IPS DF 19.7 (cell line): ENCODE measurements around the gene ADAM22.
A peak's percentile ranks its signal among the peaks of the same experiment; 100 is the strongest.

Source experiments
- DNase-seq: peaks from one replicate; pipeline ENCODE4 v3.0.0-alpha.2; 2013; ENCODE audit warnings: low read depth, low spot score

ADAM22 gene

GRCh38 chr7:88217675-88218428 is 283.8 kb downstream of the ADAM22 start:
- no peak for DNase-seq

- no peak for DNase-seq
Measured at GRCh38 chr7:88218429-88218745, 284.3 kb downstream of the ADAM22 start.

GRCh38 chr7:88218836-88219605 is 285.0 kb downstream of the ADAM22 start:
- no peak for DNase-seq

GRCh38 chr7:88219781-88220747 is 286.0 kb downstream of the ADAM22 start, which contains the start of gene SRI:
Gene SRI (minus strand): TSS chr7:88220038. CDS start chr7:88220026, 12 bp downstream.
- DNase-seq: no peak

- DNase-seq: no peak
Measured at GRCh38 chr7:88223265-88223664, 289.2 kb downstream of the ADAM22 start.

- no peak for DNase-seq
Measured at GRCh38 chr7:88224601-88225275, 290.7 kb downstream of the ADAM22 start.

GRCh38 chr7:88226201-88226600 is 292.1 kb downstream of the ADAM22 start:
- no peak for DNase-seq

GRCh38 chr7:88226886-88227516 is 292.9 kb downstream of the ADAM22 start:
- no peak for DNase-seq

- no peak for DNase-seq
Measured at GRCh38 chr7:88229302-88229995, 295.4 kb downstream of the ADAM22 start.

GRCh38 chr7:88230646-88231045 is 296.6 kb downstream of the ADAM22 start:
- DNase-seq: no peak

GRCh38 chr7:88233828-88234227 is 299.8 kb downstream of the ADAM22 start:
- DNase-seq: no peak

GRCh38 chr7:88239852-88240251 is 305.8 kb downstream of the ADAM22 start:
- no peak for DNase-seq

GRCh38 chr7:88243345-88243909 is 309.4 kb downstream of the ADAM22 start:
- peak; percentile 33 for DNase-seq

GRCh38 chr7:88244258-88244657 is 310.2 kb downstream of the ADAM22 start:
- DNase-seq: no peak
